HEK293 (cell line): ENCODE results near the gene NAPB.
"Not testable (repeated sequence)": the region's sequence is repeated elsewhere in the genome, so short reads cannot be mapped to it uniquely, and the experiment has no call there.

Experiments
- CTCF ChIA-PET: fragments of 350-600 bp; formaldehyde crosslinking; extraction: SDS; loops from one replicate; lab custom pipeline; 2021; ENCODE audit warnings: antibody characterized with exemption; lab: Yijun Ruan, JAX
- POLR2A ChIA-PET: fragments of 300-600 bp; formaldehyde crosslinking; extraction: SDS; loops from one replicate; lab custom pipeline; 2020; ENCODE audit warnings: antibody characterized with exemption, inconsistent platforms; lab: Yijun Ruan, JAX
- H3K27ac ChIP-seq: fragments of 200-500 bp; sonication (Bioruptor generic); 2 replicates; pipeline ENCODE4 v1.5.1; 2014; ENCODE audit warnings: low read depth, low read length, control low read depth, inconsistent platforms; ENCODE audit errors: extremely low read depth
- H3K36me3 ChIP-seq, 2 experiments: fragments of 200-500 bp in 1 of 2; sonication (Bioruptor generic) in 1 of 2; 1 replicate in 1 of 2; 2 replicates in 1 of 2; pipeline ENCODE4 v1.5.1; 2014 to 2017; ENCODE audit warnings: inconsistent platforms in 2 of 2, low read length in 2 of 2; ENCODE audit not compliant: control insufficient read depth in 2 of 2, insufficient read depth in 1 of 2
- H3K4me1 ChIP-seq: fragments of 200-500 bp; sonication (Bioruptor generic); 2 replicates; pipeline ENCODE4 v1.5.1; 2014; ENCODE audit warnings: mild to moderate bottlenecking, low read length, inconsistent platforms; ENCODE audit not compliant: control insufficient read depth, insufficient read depth
- H3K4me3 ChIP-seq: 2 replicates; pipeline ENCODE4 v1.5.1; 2011; ENCODE audit warnings: low read depth, mild to moderate bottlenecking, control low read depth, low read length, moderate library complexity
- H3K9me3 ChIP-seq: fragments of 200-500 bp; sonication (Bioruptor generic); 2 replicates; pipeline ENCODE4 v1.5.1; 2014; ENCODE audit warnings: low read depth, low read length, inconsistent platforms; ENCODE audit not compliant: control insufficient read depth, insufficient read depth
- BCL11B ChIP-seq: fragments of 450-650 bp; formaldehyde crosslinking; IDR thresholded peaks from 2 replicates; pipeline ENCODE4 v1.5.1; 2016; ENCODE audit warnings: low read depth, missing biosample characterization, missing genetic modification characterization
- EGR2 ChIP-seq: fragments of 450-650 bp; formaldehyde crosslinking; IDR thresholded peaks from 2 replicates; pipeline ENCODE4 v1.5.1; 2016; ENCODE audit warnings: low read depth, missing biosample characterization, missing genetic modification characterization
- GFI1B ChIP-seq: fragments of 450-650 bp; formaldehyde crosslinking; IDR thresholded peaks from 2 replicates; pipeline ENCODE4 v1.5.1; 2016; ENCODE audit warnings: missing biosample characterization, missing genetic modification characterization
- GLIS2 ChIP-seq: fragments of 450-650 bp; formaldehyde crosslinking; IDR thresholded peaks from 2 replicates; pipeline ENCODE4 v1.5.1; 2016; ENCODE audit warnings: missing biosample characterization, missing genetic modification characterization
- KLF1 ChIP-seq: fragments of 450-650 bp; formaldehyde crosslinking; IDR thresholded peaks from 2 replicates; pipeline ENCODE4 v1.5.1; 2016; ENCODE audit warnings: missing biosample characterization, missing genetic modification characterization
- MZF1 ChIP-seq: fragments of 450-650 bp; formaldehyde crosslinking; IDR thresholded peaks from 2 replicates; pipeline ENCODE4 v1.5.1; 2017; ENCODE audit warnings: missing biosample characterization, missing genetic modification characterization, borderline replicate concordance
- PRDM10 ChIP-seq: fragments of 450-650 bp; formaldehyde crosslinking; IDR thresholded peaks from 2 replicates; pipeline ENCODE4 v1.5.1; 2016; ENCODE audit warnings: missing biosample characterization, missing genetic modification characterization
- REPIN1 ChIP-seq: fragments of 450-650 bp; formaldehyde crosslinking; IDR thresholded peaks from 2 replicates; pipeline ENCODE4 v1.5.1; 2017; ENCODE audit warnings: missing biosample characterization, missing genetic modification characterization, low read depth
- SETDB1 ChIP-seq: IDR thresholded peaks from one replicate; pipeline ENCODE4 v1.6.1; 2017; ENCODE audit warnings: mild to moderate bottlenecking, low read length, moderate library complexity, mixed read lengths; ENCODE audit not compliant: insufficient read length
- ZBTB1 ChIP-seq: fragments of 450-650 bp; formaldehyde crosslinking; IDR thresholded peaks from 2 replicates; pipeline ENCODE4 v1.5.1; 2016; ENCODE audit warnings: missing biosample characterization, missing genetic modification characterization
- ZBTB48 ChIP-seq: fragments of 450-650 bp; formaldehyde crosslinking; IDR thresholded peaks from 2 replicates; pipeline ENCODE4 v1.5.1; 2016; ENCODE audit warnings: missing biosample characterization, missing genetic modification characterization
- ZNF146 ChIP-seq: fragments of 450-650 bp; formaldehyde crosslinking; IDR thresholded peaks from 2 replicates; pipeline ENCODE4 v1.5.1; 2016; ENCODE audit warnings: missing biosample characterization, missing genetic modification characterization
- ZNF19 ChIP-seq: fragments of 450-650 bp; formaldehyde crosslinking; IDR thresholded peaks from 2 replicates; pipeline ENCODE4; 2016; ENCODE audit warnings: missing biosample characterization, missing genetic modification characterization, low read depth
- ZNF311 ChIP-seq: fragments of 450-650 bp; formaldehyde crosslinking; IDR thresholded peaks from 2 replicates; pipeline ENCODE4 v1.5.1; 2017; ENCODE audit warnings: missing biosample characterization, missing genetic modification characterization, borderline replicate concordance
- ZNF324 ChIP-seq: fragments of 450-650 bp; formaldehyde crosslinking; IDR thresholded peaks from 2 replicates; pipeline ENCODE4 v1.5.1; 2016; ENCODE audit warnings: missing biosample characterization, missing genetic modification characterization
- ZNF366 ChIP-seq: fragments of 450-650 bp; formaldehyde crosslinking; conservative IDR thresholded peaks from 2 replicates; pipeline ENCODE4 v1.5.1; 2016; ENCODE audit warnings: missing biosample characterization, missing genetic modification characterization
- ZNF394 ChIP-seq: fragments of 450-650 bp; formaldehyde crosslinking; IDR thresholded peaks from 2 replicates; pipeline ENCODE4 v1.5.1; 2016; ENCODE audit warnings: missing biosample characterization, missing genetic modification characterization, mild to moderate bottlenecking, moderate library complexity, borderline replicate concordance
- ZNF398 ChIP-seq: fragments of 450-650 bp; formaldehyde crosslinking; IDR thresholded peaks from 2 replicates; pipeline ENCODE4 v1.5.1; 2017; ENCODE audit warnings: missing biosample characterization, missing genetic modification characterization
- ZNF48 ChIP-seq: fragments of 450-650 bp; formaldehyde crosslinking; IDR thresholded peaks from 2 replicates; pipeline ENCODE4 v1.5.1; 2016; ENCODE audit warnings: missing biosample characterization, missing genetic modification characterization
- ZNF558 ChIP-seq: fragments of 450-650 bp; formaldehyde crosslinking; IDR thresholded peaks from 2 replicates; pipeline ENCODE4 v1.5.1; 2016; ENCODE audit warnings: missing biosample characterization, missing genetic modification characterization
- ZNF600 ChIP-seq: fragments of 450-650 bp; formaldehyde crosslinking; IDR thresholded peaks from 2 replicates; pipeline ENCODE4 v1.5.1; 2016; ENCODE audit warnings: missing biosample characterization, missing genetic modification characterization
- ZNF623 ChIP-seq: fragments of 450-650 bp; formaldehyde crosslinking; IDR thresholded peaks from 2 replicates; pipeline ENCODE4 v1.5.1; 2016; ENCODE audit warnings: missing biosample characterization, missing genetic modification characterization
- ZNF768 ChIP-seq: fragments of 450-650 bp; formaldehyde crosslinking; IDR thresholded peaks from 2 replicates; pipeline ENCODE4 v1.5.1; 2018; ENCODE audit warnings: missing biosample characterization, mild to moderate bottlenecking, missing genetic modification characterization
- ZNF837 ChIP-seq: fragments of 450-650 bp; formaldehyde crosslinking; IDR thresholded peaks from 2 replicates; pipeline ENCODE4 v1.5.1; 2016; ENCODE audit warnings: missing biosample characterization, missing genetic modification characterization
- ZNF843 ChIP-seq: fragments of 450-650 bp; formaldehyde crosslinking; IDR thresholded peaks from 2 replicates; pipeline ENCODE4 v1.5.1; 2016; ENCODE audit warnings: missing biosample characterization, missing genetic modification characterization
- TF ChIP-seq, protein P1 (sequence below): fragments of 450-650 bp; formaldehyde crosslinking; IDR thresholded peaks from 2 replicates; pipeline ENCODE4 v1.5.1; 2017; ENCODE audit warnings: missing biosample characterization, missing genetic modification characterization

The NAPB gene

GRCh38 chr20:23349338-23350195, 71.7 kb downstream of the NAPB start (continued):
- peak; percentile 75 for TF ChIP-seq ZNF600
- no peak for TF ChIP-seq ZBTB1
- TF ChIP-seq ZNF837 (tag by site-specific recombination) = no peak
- no peak for TF ChIP-seq ZBTB48
- TF ChIP-seq GFI1B (tag by site-specific recombination) = no peak
- TF ChIP-seq GLIS2 = peak; percentile 73; the same call in 1 of the 2 replicates
- TF ChIP-seq, protein P1, sequence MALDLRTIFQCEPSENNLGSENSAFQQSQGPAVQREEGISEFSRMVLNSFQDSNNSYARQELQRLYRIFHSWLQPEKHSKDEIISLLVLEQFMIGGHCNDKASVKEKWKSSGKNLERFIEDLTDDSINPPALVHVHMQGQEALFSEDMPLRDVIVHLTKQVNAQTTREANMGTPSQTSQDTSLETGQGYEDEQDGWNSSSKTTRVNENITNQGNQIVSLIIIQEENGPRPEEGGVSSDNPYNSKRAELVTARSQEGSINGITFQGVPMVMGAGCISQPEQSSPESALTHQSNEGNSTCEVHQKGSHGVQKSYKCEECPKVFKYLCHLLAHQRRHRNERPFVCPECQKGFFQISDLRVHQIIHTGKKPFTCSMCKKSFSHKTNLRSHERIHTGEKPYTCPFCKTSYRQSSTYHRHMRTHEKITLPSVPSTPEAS (tag by site-specific recombination) = no peak
- TF ChIP-seq ZNF19 (tag by site-specific recombination) = no peak
- no peak for TF ChIP-seq MZF1 (tag by site-specific recombination)
- TF ChIP-seq ZNF398 (tag by site-specific recombination) = peak; percentile 84
- no peak for TF ChIP-seq SETDB1
- no peak for TF ChIP-seq PRDM10 (tag by site-specific recombination)
- TF ChIP-seq ZNF48 (tag by site-specific recombination) = no peak
- no peak for TF ChIP-seq ZNF146 (tag by site-specific recombination)
- TF ChIP-seq ZNF311 (tag by site-specific recombination) = no peak
- TF ChIP-seq EGR2 (tag by site-specific recombination) = 0 out of 2 replicates have a peak, but pooled peaks have one; percentile 51
- no peak for TF ChIP-seq ZNF623 (tag by site-specific recombination)
- TF ChIP-seq ZNF394 = no peak
- TF ChIP-seq ZNF558 = no peak
- no peak for TF ChIP-seq REPIN1 (tag by site-specific recombination)
- no peak for TF ChIP-seq ZNF843 (tag by site-specific recombination)
- no peak for TF ChIP-seq BCL11B (tag by site-specific recombination)
- TF ChIP-seq KLF1 (tag by site-specific recombination) = no peak
- TF ChIP-seq ZNF768 (tag by site-specific recombination) = no peak
- TF ChIP-seq ZNF324 (tag by site-specific recombination) = no peak
- TF ChIP-seq ZNF366 (tag by site-specific recombination) = no peak

DNA sequence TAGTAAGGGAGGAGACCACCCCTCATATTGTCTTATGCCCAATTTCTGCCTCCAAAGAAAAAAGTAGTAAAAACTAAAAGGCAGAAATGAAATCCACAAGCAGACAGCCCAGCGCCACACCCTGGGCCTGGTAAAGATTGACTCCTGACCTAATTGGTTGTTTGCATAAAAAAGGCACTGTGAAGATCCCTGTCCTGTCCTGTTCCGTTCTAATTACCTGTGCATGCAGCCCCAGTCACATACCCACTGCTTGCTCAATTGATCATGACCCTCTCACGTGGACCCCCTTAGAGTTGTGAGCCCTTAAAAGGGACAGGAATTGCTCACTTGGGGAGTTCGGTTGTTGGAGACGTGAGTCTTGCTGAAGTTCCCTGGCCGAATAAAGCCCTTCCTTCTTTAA, 72.8 kb downstream of the NAPB start:
- H3K36me3 ChIP-seq, H3K4me3 ChIP-seq, H3K4me1 ChIP-seq, CTCF ChIA-PET, H3K9me3 ChIP-seq, H3K27ac ChIP-seq: not testable (repeated sequence)
- POLR2A ChIA-PET = interaction anchor here (1.4 to 2.4 kb wide), 2 partner anchors 10 kb away, joined by 3 to 30 read pairs; no protein-coding TSS in a partner anchor
